Measurements from ENCODE around the gene CPNE8.

GRCh38 chr12:38713294-38713693 is 192.1 kb downstream of the CPNE8 start:
- TF ChIP-seq CTCF (optimal IDR thresholded peaks at IDR 0.05 in 1 of 3, IDR thresholded peaks at IDR 0.05 in 1 of 3, conservative IDR thresholded peaks at IDR 0.05 in 1 of 3; ENCODE audit: extremely low read depth in 1 of 3, insufficient read depth in 2 of 3, low read length in 3 of 3) = no peak
- no peak for TF ChIP-seq EZH2 (IDR thresholded peaks at IDR 0.05; ENCODE audit: low read length)
